ENCODE measurements around the gene TBL1XR1.

The TBL1XR1 gene

GRCh38 chr3:177039490-177040274 lies 157.6 kb downstream of the TBL1XR1 start:
- TF ChIP-seq CTCF (IDR thresholded peaks at IDR 0.05; ENCODE audit: low read depth, low read length, missing control alignments), result no peak
- H3K4me3 ChIP-seq (replicated peaks; ENCODE audit: low read depth, low read length), result no peak overlapping the region
- DNase-seq (ENCODE audit: extremely low read depth, low read depth), result no peak

- H3K4me3 ChIP-seq (replicated peaks; ENCODE audit: low read depth, low read length), result no peak overlapping the region
- no peak for TF ChIP-seq CTCF (IDR thresholded peaks at IDR 0.05; ENCODE audit: low read depth, low read length, missing control alignments)
- no peak for DNase-seq (ENCODE audit: extremely low read depth, low read depth)
These were observed 160.0 kb downstream of the TBL1XR1 start for GRCh38 chr3:177037241-177037640.

DNA sequence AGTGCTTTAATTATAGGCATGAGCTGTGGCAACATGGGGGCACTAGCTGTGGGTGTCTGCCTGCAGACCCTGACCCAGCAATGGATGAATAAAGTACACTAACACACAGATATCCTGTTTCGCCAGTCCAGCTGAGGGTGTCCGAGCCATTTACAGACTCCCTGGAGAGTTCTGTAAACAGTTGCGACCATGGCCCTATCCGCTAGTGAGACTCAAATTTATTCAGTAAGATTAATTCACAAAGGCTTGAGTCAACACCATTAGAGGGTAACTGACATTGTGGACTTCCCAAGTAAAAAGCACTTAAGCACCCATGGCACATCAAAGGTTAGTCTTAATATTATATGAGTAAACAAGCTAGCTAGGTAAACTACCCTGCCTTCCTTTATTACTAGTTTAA lies 161.6 kb downstream of the TBL1XR1 start:
- no peak for DNase-seq (ENCODE audit: extremely low read depth, low read depth)
- H3K4me3 ChIP-seq (replicated peaks; ENCODE audit: low read depth, low read length), result no peak overlapping the region
- no peak for TF ChIP-seq CTCF (IDR thresholded peaks at IDR 0.05; ENCODE audit: low read depth, low read length, missing control alignments)

GRCh38 chr3:177034832-177035475 lies 162.3 kb downstream of the TBL1XR1 start:
- no peak for TF ChIP-seq CTCF (IDR thresholded peaks at IDR 0.05; ENCODE audit: low read depth, low read length, missing control alignments)
- DNase-seq (ENCODE audit: extremely low read depth, low read depth), result no peak
- H3K4me3 ChIP-seq (replicated peaks; ENCODE audit: low read depth, low read length), result no peak overlapping the region

GRCh38 chr3:177026505-177027277 lies 170.6 kb downstream of the TBL1XR1 start:
- TF ChIP-seq CTCF (IDR thresholded peaks at IDR 0.05; ENCODE audit: low read depth, low read length, missing control alignments), result no peak
- no peak overlapping the region for H3K4me3 ChIP-seq (replicated peaks; ENCODE audit: low read depth, low read length)
- DNase-seq (ENCODE audit: extremely low read depth, low read depth), result no peak

DNA sequence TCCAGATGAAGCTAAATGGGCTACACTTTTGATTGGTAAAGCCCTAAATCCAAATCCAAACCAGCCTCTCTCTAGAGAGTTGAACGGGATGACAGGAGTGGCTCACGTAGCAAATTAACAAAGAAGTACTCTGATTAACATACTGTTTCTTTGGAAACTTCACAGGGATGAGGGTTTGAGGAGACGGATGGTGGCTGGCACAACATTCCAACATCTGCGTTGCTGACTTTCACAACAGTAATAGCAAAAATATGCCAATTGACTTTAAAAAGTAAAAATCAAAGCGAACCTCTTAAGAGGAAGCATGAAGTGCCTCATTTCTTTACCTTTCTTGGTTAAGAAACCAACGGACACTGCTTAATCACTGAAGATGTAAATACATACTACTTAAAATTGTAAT lies 181.4 kb downstream of the TBL1XR1 start:
- no peak for DNase-seq (ENCODE audit: extremely low read depth, low read depth)
- no peak for TF ChIP-seq CTCF (IDR thresholded peaks at IDR 0.05; ENCODE audit: low read depth, low read length, missing control alignments)
- H3K4me3 ChIP-seq (replicated peaks; ENCODE audit: low read depth, low read length), result no peak overlapping the region
